ENCODE measurements around the gene RCC1.
"Not testable (repeated sequence)": the region's sequence is repeated elsewhere in the genome, so short reads cannot be mapped to it uniquely, and the experiment has no call there.

- not testable (repeated sequence) for TF ChIP-seq CTCF (IDR thresholded peaks at IDR 0.05 in 4 of 5, conservative IDR thresholded peaks at IDR 0.05 in 1 of 5); POLR2A (IDR thresholded peaks at IDR 0.05)
Observed at GRCh38 chr1:28586585-28587391, 80.9 kb downstream of the RCC1 start.
